A549 (cell line): ENCODE measurements around the gene COL26A1.

ENCODE experiments used
- CBX8 ChIP-seq: fragments of 200-600 bp; sonication (generic); IDR thresholded peaks from 2 replicates; pipeline ENCODE4 v1.6.1; 2016
- CTCF ChIP-seq: fragments of >200 bp; sonication (Bioruptor Twin); formaldehyde crosslinking; IDR thresholded peaks from 3 replicates; pipeline ENCODE4 v1.5.1; 2016
- EP300 ChIP-seq, 2 experiments: fragments of >200 bp; sonication (Bioruptor Twin); formaldehyde crosslinking; IDR thresholded peaks; 2 replicates in 1 of 2; 3 replicates in 1 of 2; pipeline ENCODE4 v1.6.1; 2016 to 2017
- JUNB ChIP-seq: fragments of >200 bp; sonication (Bioruptor Twin); formaldehyde crosslinking; IDR thresholded peaks from 2 replicates; pipeline ENCODE4 v1.6.1; 2016
- MAFK ChIP-seq: fragments of 450-650 bp; IDR thresholded peaks from 2 replicates; pipeline ENCODE4 v1.6.1; 2014; ENCODE audit not compliant: partially characterized antibody
- MAX ChIP-seq: IDR thresholded peaks from 2 replicates; pipeline ENCODE4 v1.6.1; 2012
- MYC ChIP-seq: IDR thresholded peaks from 2 replicates; pipeline ENCODE4 v1.6.1; 2012; ENCODE audit warnings: mild to moderate bottlenecking, inconsistent platforms, low read length, improper control_type of control experiment, borderline replicate concordance
- POLR2A ChIP-seq: IDR thresholded peaks from 2 replicates; pipeline ENCODE4 v1.6.1; 2012; ENCODE audit warnings: mild to moderate bottlenecking, low read length
- REST ChIP-seq: fragments of 200-600 bp; sonication (generic); IDR thresholded peaks from 2 replicates; pipeline ENCODE4 v1.6.1; 2016; ENCODE audit warnings: antibody characterized with exemption, mild to moderate bottlenecking, moderate library complexity
- TFCP2L1 ChIP-seq: fragments of 250-450 bp; sonication (Bioruptor Pico); IDR thresholded peaks from 2 replicates; pipeline ENCODE4 v1.5.0; 2021; ENCODE audit warnings: mild to moderate bottlenecking
- USF2 ChIP-seq: fragments of 450-650 bp; IDR thresholded peaks from 2 replicates; pipeline ENCODE4 v1.6.1; 2014; ENCODE audit warnings: antibody characterized with exemption
- ZC3H11A ChIP-seq: fragments of 450-650 bp; IDR thresholded peaks from 2 replicates; pipeline ENCODE4 v1.6.1; 2014; ENCODE audit warnings: antibody characterized with exemption, mild to moderate bottlenecking
- TF ChIP-seq, protein P1 (sequence below): fragments of 250-450 bp; sonication (Bioruptor Pico); IDR thresholded peaks from 2 replicates; pipeline ENCODE4 v1.5.0; 2021; ENCODE audit warnings: mild to moderate bottlenecking, moderate library complexity, borderline replicate concordance

- TF ChIP-seq TFCP2L1 (CRISPR knock-in tag), result no peak
- TF ChIP-seq CBX8, result no peak
- no peak for TF ChIP-seq CTCF
- no peak for TF ChIP-seq POLR2A
- TF ChIP-seq USF2, result no peak
- no peak for TF ChIP-seq MYC
- TF ChIP-seq, protein P1, sequence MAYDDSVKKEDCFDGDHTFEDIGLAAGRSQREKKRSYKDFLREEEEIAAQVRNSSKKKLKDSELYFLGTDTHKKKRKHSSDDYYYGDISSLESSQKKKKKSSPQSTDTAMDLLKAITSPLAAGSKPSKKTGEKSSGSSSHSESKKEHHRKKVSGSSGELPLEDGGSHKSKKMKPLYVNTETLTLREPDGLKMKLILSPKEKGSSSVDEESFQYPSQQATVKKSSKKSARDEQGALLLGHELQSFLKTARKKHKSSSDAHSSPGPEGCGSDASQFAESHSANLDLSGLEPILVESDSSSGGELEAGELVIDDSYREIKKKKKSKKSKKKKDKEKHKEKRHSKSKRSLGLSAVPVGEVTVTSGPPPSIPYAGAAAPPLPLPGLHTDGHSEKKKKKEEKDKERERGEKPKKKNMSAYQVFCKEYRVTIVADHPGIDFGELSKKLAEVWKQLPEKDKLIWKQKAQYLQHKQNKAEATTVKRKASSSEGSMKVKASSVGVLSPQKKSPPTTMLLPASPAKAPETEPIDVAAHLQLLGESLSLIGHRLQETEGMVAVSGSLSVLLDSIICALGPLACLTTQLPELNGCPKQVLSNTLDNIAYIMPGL (CRISPR knock-in tag), result no peak
- no peak for TF ChIP-seq EP300 (IDR thresholded peaks at IDR 0.05)
- TF ChIP-seq ZC3H11A, result no peak
- no peak for TF ChIP-seq JUNB
- TF ChIP-seq REST, result no peak
- TF ChIP-seq MAX, result no peak
- no peak for TF ChIP-seq MAFK
Observed at GRCh38 chr7:101510297-101510696, 147.6 kb downstream of the COL26A1 start.
